HFF-Myc (cell line): ENCODE results near the gene MLLT1.

ENCODE experiments used
- DNase-seq: peaks from one replicate; pipeline ENCODE4 v3.0.0-alpha.2; 2011; ENCODE audit warnings: low read depth; ENCODE audit errors: extremely low read depth
- H3K4me3 ChIP-seq: replicated peaks from 2 replicates; pipeline ENCODE4 v1.5.1; 2011; ENCODE audit warnings: low read depth, mild to moderate bottlenecking, control low read depth, low read length
- TF ChIP-seq, protein P1 (sequence below): IDR thresholded peaks from 2 replicates; pipeline ENCODE4 v1.5.1; 2012; ENCODE audit warnings: mild to moderate bottlenecking, low read depth, low read length, control low read depth; ENCODE audit errors: missing control alignments

MLLT1 gene

DNA sequence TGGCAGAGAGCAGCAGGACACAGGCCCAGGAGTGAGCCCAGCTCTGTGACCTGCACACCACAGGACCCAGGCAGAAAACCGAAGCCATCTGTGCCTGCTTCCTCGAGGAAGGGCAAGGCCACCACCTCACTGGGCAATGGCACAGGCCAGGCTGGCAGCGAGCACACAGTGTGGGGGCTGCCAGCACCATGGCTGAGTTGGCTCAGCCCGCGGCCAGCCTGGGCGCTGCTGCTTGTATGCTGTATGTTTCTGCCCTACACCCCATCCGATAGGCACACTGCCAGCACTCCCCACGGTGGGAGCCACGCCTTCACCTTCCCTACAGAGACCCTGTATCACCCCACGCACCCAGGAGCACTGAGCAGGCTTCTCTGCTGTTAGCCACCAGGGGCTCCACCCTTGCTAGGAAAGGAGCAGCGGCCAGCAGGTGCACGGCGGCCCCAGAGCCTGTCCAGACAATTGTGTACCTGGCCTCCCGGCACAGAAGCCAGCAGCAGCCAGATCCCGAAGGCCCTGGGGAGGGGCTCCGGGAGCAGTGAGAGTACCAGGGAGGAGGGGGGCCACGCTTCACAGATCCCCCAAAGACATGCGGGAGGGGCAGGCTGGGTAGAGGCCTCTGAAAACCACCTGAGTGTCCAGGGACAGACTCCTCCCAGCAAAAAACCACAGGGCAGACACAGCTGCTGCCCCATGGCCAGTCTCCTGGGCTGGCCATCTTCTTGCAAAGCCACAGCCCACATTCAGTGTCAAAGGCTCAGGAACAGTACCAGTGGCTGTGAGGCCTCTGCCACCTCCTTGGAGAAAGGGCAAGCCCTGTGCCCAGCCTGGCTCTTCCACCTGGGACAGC is 56.1 kb downstream of the MLLT1 start:
- TF ChIP-seq, protein P1, sequence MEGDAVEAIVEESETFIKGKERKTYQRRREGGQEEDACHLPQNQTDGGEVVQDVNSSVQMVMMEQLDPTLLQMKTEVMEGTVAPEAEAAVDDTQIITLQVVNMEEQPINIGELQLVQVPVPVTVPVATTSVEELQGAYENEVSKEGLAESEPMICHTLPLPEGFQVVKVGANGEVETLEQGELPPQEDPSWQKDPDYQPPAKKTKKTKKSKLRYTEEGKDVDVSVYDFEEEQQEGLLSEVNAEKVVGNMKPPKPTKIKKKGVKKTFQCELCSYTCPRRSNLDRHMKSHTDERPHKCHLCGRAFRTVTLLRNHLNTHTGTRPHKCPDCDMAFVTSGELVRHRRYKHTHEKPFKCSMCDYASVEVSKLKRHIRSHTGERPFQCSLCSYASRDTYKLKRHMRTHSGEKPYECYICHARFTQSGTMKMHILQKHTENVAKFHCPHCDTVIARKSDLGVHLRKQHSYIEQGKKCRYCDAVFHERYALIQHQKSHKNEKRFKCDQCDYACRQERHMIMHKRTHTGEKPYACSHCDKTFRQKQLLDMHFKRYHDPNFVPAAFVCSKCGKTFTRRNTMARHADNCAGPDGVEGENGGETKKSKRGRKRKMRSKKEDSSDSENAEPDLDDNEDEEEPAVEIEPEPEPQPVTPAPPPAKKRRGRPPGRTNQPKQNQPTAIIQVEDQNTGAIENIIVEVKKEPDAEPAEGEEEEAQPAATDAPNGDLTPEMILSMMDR = no peak
- H3K4me3 ChIP-seq = no peak overlapping the region
- DNase-seq = no peak

DNA sequence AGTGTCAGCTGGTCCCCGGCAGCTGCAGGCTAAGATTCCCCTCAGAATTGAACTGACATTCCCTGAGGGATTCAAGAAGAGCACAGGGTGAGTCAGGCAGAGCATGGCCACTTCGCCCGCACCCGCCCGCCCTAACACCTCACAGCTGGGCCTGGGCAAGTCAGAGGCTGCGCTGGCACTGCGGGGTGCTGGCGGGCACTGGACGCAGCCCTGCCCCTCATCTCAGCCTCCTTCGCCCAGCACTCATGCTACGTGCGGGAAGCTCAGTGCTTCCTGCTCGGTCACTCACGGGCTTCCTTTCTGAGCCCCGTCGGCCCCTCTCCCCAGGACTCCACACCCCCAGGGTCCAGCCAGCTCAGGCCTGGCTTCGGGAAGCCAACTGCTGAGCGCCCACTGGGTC is 56.9 kb downstream of the MLLT1 start:
- DNase-seq = no peak
- TF ChIP-seq, protein P1 = no peak
- H3K4me3 ChIP-seq = no peak overlapping the region

DNA sequence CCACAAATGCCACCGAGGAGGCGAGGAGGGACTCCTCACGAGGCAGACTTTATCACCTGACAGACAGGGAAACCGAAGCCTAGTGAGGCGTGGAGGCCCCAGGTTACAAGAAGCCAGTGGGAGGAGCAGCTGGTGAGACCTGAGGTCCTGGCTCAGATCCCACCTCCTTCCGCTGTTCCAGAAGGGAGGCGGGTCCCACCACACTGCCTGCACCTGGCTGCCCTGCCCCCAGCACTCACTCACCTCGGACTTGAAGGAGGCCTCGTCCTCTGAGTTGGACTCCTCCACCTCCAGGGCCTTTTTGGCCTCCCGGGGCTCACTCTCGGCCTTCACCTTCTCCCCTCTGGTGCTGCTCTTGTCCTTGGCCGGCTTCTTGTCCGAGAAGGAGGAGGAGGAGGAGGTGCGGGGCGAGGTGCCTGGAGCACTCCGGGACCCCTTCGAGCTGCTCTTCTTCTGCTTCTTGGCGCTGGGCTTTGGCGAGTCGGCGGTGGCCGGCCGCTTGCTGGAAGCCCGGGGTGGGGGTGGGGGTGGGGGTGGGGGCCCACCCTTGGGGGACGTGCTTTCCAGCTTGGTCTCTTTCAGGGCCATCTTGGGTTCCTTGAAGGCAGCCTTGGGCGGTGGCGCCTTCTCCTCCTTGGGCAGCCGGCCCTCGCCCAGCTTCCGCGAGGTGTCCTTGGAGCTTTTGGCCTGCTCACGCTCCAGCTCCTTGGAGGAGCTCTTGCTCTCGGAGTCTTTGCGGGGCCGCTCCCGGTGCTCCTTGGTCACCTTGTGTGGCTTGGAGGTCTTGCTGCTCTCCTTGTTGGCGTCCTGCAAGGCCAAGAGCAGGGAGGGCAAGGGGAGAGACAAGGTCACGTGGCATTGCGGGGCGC is 57.7 kb downstream of the MLLT1 start:
- H3K4me3 ChIP-seq = no peak overlapping the region
- TF ChIP-seq, protein P1 = no peak
- no peak for DNase-seq

GRCh38 chr19:6221220-6221877 is 58.4 kb downstream of the MLLT1 start:
- TF ChIP-seq, protein P1 = no peak

GRCh38 chr19:6220385-6221191 is 59.2 kb downstream of the MLLT1 start:
- H3K4me3 ChIP-seq = no peak overlapping the region
- DNase-seq = no peak
- TF ChIP-seq, protein P1 = no peak

More at GRCh38 chr19:6221220-6221877, 58.4 kb downstream of the MLLT1 start:
- no peak for DNase-seq
- H3K4me3 ChIP-seq = no peak overlapping the region

DNA sequence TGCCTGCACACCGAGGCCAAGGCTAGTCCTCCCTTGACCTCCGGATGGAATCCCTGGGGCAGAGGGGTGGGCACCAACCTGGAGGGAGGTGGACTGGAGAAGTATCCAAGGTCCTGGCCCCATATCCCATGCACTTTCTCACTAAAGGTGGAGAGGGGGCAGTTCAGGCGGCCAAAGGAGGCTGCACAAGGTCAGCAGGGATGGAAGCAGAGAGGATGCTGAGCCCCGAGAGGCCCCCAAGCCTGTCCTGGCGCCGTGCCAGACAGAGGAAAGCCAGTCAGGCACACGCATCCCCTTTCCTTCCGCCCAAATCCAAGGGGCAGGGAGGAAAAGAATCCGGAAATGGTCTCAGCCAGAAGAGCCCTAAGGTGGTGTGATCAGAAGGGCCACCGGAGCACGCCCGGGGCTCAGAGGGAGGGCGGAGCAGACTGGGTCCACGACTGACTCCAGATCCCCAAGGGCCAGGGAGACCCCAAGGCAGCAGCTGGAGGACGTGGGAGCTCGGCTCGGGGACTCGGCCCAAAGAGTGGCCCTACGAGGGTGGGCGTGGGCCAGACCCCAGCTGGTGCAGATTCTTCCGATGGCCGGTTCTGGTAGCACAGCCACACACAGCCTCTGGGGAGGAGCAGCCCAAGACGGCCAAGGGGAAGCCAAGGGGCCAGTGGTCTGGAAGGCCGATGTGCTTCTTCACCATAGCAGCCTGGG is 60.0 kb downstream of the MLLT1 start:
- TF ChIP-seq, protein P1 = no peak
- H3K4me3 ChIP-seq = no peak overlapping the region
- DNase-seq = no peak
